K562 (cell line): ENCODE results near the gene ACP4. TPM values are rescaled to one million over a fixed set of nuclear protein-coding genes. Genes with fewer than 3 reads are reported as not detected.

Experiments used
- CBFA2T2 ChIP-seq: fragments of 450-650 bp; conservative IDR thresholded peaks from 2 replicates; pipeline ENCODE4 v1.6.1; 2017; ENCODE audit warnings: mild to moderate bottlenecking
- CBX2 ChIP-seq: fragments of 200-600 bp; sonication (generic); IDR thresholded peaks from one replicate; pipeline ENCODE4 v1.6.1; 2012; ENCODE audit warnings: mild to moderate bottlenecking, low read length, inconsistent platforms; ENCODE audit not compliant: insufficient read depth, poor library complexity, severe bottlenecking
- CGGBP1 ChIP-seq: fragments of 250-450 bp; sonication (Bioruptor Pico); IDR thresholded peaks from 2 replicates; pipeline ENCODE4 v1.9.0; 2021; ENCODE audit warnings: mild to moderate bottlenecking
- CREB3L1 ChIP-seq: fragments of 450-650 bp; IDR thresholded peaks from 2 replicates; pipeline ENCODE4 v1.6.1; 2014; ENCODE audit warnings: low read depth, mild to moderate bottlenecking, moderate library complexity, borderline replicate concordance
- DEAF1 ChIP-seq: fragments of 450-650 bp; formaldehyde crosslinking; IDR thresholded peaks from 2 replicates; pipeline ENCODE4 v1.4.0; 2020; ENCODE audit warnings: mild to moderate bottlenecking, moderate library complexity
- EWSR1 ChIP-seq: fragments of 450-650 bp; IDR thresholded peaks from 2 replicates; pipeline ENCODE4 v1.6.1; 2018; ENCODE audit warnings: borderline replicate concordance, mild to moderate bottlenecking, low read depth, moderate library complexity; ENCODE audit not compliant: partially characterized antibody
- HMG20B ChIP-seq: fragments of 250-450 bp; sonication (Bioruptor Pico); IDR thresholded peaks from 2 replicates; pipeline ENCODE4 v1.5.0; 2021; ENCODE audit warnings: mild to moderate bottlenecking
- HNRNPLL ChIP-seq: fragments of 200-400 bp; formaldehyde crosslinking; IDR thresholded peaks from 2 replicates; pipeline ENCODE4 v1.6.1; 2017; ENCODE audit warnings: low read length, low read depth, mild to moderate bottlenecking; ENCODE audit not compliant: poor library complexity, severe bottlenecking
- HNRNPUL1 ChIP-seq: fragments of 200-400 bp; formaldehyde crosslinking; IDR thresholded peaks from 2 replicates; pipeline ENCODE4 v1.6.1; 2017; ENCODE audit warnings: low read length
- KAT7 ChIP-seq: sonication (generic); formaldehyde crosslinking; IDR thresholded peaks from 2 replicates; pipeline ENCODE4 v1.8.0; 2022; ENCODE audit warnings: missing genetic modification reagents, mild to moderate bottlenecking, borderline replicate concordance
- KLF1 ChIP-seq: fragments of 450-650 bp; IDR thresholded peaks from 2 replicates; pipeline ENCODE4 v1.6.1; 2016; ENCODE audit warnings: missing genetic modification characterization, missing compliant biosample characterization
- MXD1 ChIP-seq: fragments of 250-450 bp; sonication (Bioruptor Pico); IDR thresholded peaks from 2 replicates; pipeline ENCODE4 v1.8.0; 2021; ENCODE audit warnings: borderline replicate concordance, mild to moderate bottlenecking, moderate library complexity; ENCODE audit not compliant: poor library complexity, severe bottlenecking
- NRF1 ChIP-seq, 2 experiments: fragments of 450-650 bp; IDR thresholded peaks in 1 of 2; conservative IDR thresholded peaks in 1 of 2; 2 replicates each; pipeline ENCODE4 v1.6.1; 2014; ENCODE audit warnings: mild to moderate bottlenecking in 2 of 2
- RBFOX2 ChIP-seq: fragments of 200-400 bp; formaldehyde crosslinking; IDR thresholded peaks from 2 replicates; pipeline ENCODE4 v1.6.1; 2017; ENCODE audit warnings: low read depth, mild to moderate bottlenecking, low read length, moderate library complexity
- STAG1 ChIP-seq: sonication (generic); formaldehyde crosslinking; IDR thresholded peaks from 2 replicates; pipeline ENCODE4 v1.5.0; 2020; ENCODE audit warnings: missing genetic modification reagents, borderline replicate concordance
- ZNF197 ChIP-seq: fragments of 200-800 bp; sonication (Bioruptor generic); IDR thresholded peaks from 2 replicates; pipeline ENCODE4 v1.6.1; 2016; ENCODE audit warnings: low read depth, missing genetic modification characterization, missing compliant biosample characterization
- ZNF511 ChIP-seq: sonication (generic); formaldehyde crosslinking; IDR thresholded peaks from 2 replicates; pipeline ENCODE4 v1.8.0; 2022; ENCODE audit warnings: mild to moderate bottlenecking, missing genetic modification reagents
- ZNF639 ChIP-seq, 2 experiments: fragments of 200-800 bp in 1 of 2; sonication (Bioruptor generic) in 1 of 2; sonication (generic) in 1 of 2; formaldehyde crosslinking in 1 of 2; IDR thresholded peaks in 1 of 2; conservative IDR thresholded peaks in 1 of 2; 2 replicates each; pipeline versions ENCODE4 v1.5.0 to v1.6.1; 2016 to 2020; ENCODE audit warnings: missing compliant biosample characterization in 1 of 2, missing genetic modification characterization in 1 of 2, missing genetic modification reagents in 1 of 2
- ZNF785 ChIP-seq: fragments of 250-450 bp; sonication (Bioruptor Pico); IDR thresholded peaks from 2 replicates; pipeline ENCODE4 v1.4.0; 2020; ENCODE audit warnings: mild to moderate bottlenecking
- ZSCAN29 ChIP-seq: fragments of 450-650 bp; IDR thresholded peaks from 2 replicates; pipeline ENCODE4 v1.6.1; 2017
- polyA plus RNA-seq, 8 experiments: library from polyadenylated mRNA; depleted of rRNA in 4 of 8; stranded (reverse) in 5 of 8; unstranded in 3 of 8; fragments of >200 nt; fragmentation: Nextera tagmentation in 2 of 8; fragmentation: Illumina TruSeq in 1 of 8; extraction: Ambion mirVana in 2 of 8; extraction: Trizol in 1 of 8; gene quantifications; 2 replicates each; pipeline versions ENCODE4 v1.2.1 to v1.2.3, GENCODE V29; 2011 to 2014; ENCODE audit warnings: inconsistent platforms in 1 of 8, missing spikeins in 1 of 8
- total RNA-seq, 7 experiments: library from RNA; depleted of rRNA in 6 of 7; stranded (reverse); fragments of >200 nt in 6 of 7; fragmentation: Illumina TruSeq in 2 of 7; extraction: Trizol in 2 of 7; gene quantifications; 2 replicates each; pipeline versions ENCODE4 v1.2.1 to v1.2.3, GENCODE V29; 2011 to 2021; ENCODE audit warnings: low replicate concordance in 1 of 7

Gene ACP4
- total and polyA plus RNA-seq, 9 of the 15 experiments (the other 6 are each of a cell fraction or from before 2014, with no cell fraction given): not detected

GRCh38 chr19:50817941-50818858, 28.0 kb downstream of the ACP4 start (continued):
- no peak for TF ChIP-seq STAG1 (CRISPR knock-in tag)
- TF ChIP-seq HMG20B (CRISPR knock-in tag): no peak
- TF ChIP-seq ZSCAN29: no peak
- no peak for TF ChIP-seq CBFA2T2
- TF ChIP-seq CGGBP1 (CRISPR knock-in tag): no peak
- TF ChIP-seq RBFOX2: peak; percentile 58
- TF ChIP-seq EWSR1: no peak
- no peak for TF ChIP-seq ZNF785 (CRISPR knock-in tag)
- no peak for TF ChIP-seq ZNF639 (CRISPR knock-in tag; conservative IDR thresholded peaks at IDR 0.05 in 1 of 2, IDR thresholded peaks at IDR 0.05 in 1 of 2)
- peak; percentile 57 to 64 for TF ChIP-seq NRF1 (conservative IDR thresholded peaks at IDR 0.05 in 1 of 2, IDR thresholded peaks at IDR 0.05 in 1 of 2)
- TF ChIP-seq DEAF1 (CRISPR knock-in tag): no peak
- no peak for TF ChIP-seq CREB3L1
- no peak for TF ChIP-seq HNRNPUL1
- TF ChIP-seq HNRNPLL: no peak
- no peak for TF ChIP-seq ZNF197 (CRISPR knock-in tag)
- TF ChIP-seq MXD1: no peak
- peak; percentile 20; the same call in 1 of the 2 replicates for TF ChIP-seq ZNF511 (CRISPR knock-in tag)
- no peak for TF ChIP-seq KLF1
- TF ChIP-seq CBX2: no peak
- TF ChIP-seq KAT7 (CRISPR knock-in tag): peak; percentile 34; the same call in 1 of the 2 replicates
